T-helper 9 cell (primary cell): ENCODE data around the gene MRNIP.
"Not testable (repeated sequence)": the region's sequence is repeated elsewhere in the genome, so short reads cannot be mapped to it uniquely, and the experiment has no call there.

Experiments
- DNase-seq: peaks from one replicate; pipeline ENCODE4 v3.0.0-alpha.2; 2020

MRNIP gene

GRCh38 chr5:179802207-179802883 lies 56.3 kb downstream of the MRNIP start:
- no peak for DNase-seq

GRCh38 chr5:179801304-179802206 lies 57.1 kb downstream of the MRNIP start:
- DNase-seq: peak; percentile 78

- no peak for DNase-seq
Observed at GRCh38 chr5:179800696-179801201, 57.9 kb downstream of the MRNIP start.

- DNase-seq: no peak
Observed at GRCh38 chr5:179800071-179800695, 58.4 kb downstream of the MRNIP start.

- no peak for DNase-seq
Observed at GRCh38 chr5:179799644-179799973, 59.0 kb downstream of the MRNIP start.

- no peak for DNase-seq
Observed at GRCh38 chr5:179798771-179799643, 59.6 kb downstream of the MRNIP start.

GRCh38 chr5:179798144-179798770 lies 60.4 kb downstream of the MRNIP start:
- DNase-seq: no peak

- no peak for DNase-seq
Observed at GRCh38 chr5:179797741-179798140, 60.9 kb downstream of the MRNIP start.

GRCh38 chr5:179796877-179797608 lies 61.6 kb downstream of the MRNIP start:
- DNase-seq: no peak

- DNase-seq: peak; percentile 61
Observed at GRCh38 chr5:179795863-179796833, 62.5 kb downstream of the MRNIP start.

- no peak for DNase-seq
Observed at GRCh38 chr5:179795049-179795862, 63.4 kb downstream of the MRNIP start.

- no peak for DNase-seq
Observed at GRCh38 chr5:179794575-179794974, 64.0 kb downstream of the MRNIP start.

GRCh38 chr5:179794171-179794570 lies 64.4 kb downstream of the MRNIP start:
- no peak for DNase-seq

GRCh38 chr5:179793468-179794139 lies 65.0 kb downstream of the MRNIP start, which contains the start of gene LTC4S:
Gene LTC4S, plus strand, starts transcription at chr5:179793986. Its CDS starts 95 bp downstream, at chr5:179794081.
- DNase-seq: peak; percentile 52

- DNase-seq: no peak
Observed at GRCh38 chr5:179792612-179793467, 65.8 kb downstream of the MRNIP start.

- no peak for DNase-seq
Observed at GRCh38 chr5:179791881-179792611, 66.6 kb downstream of the MRNIP start.

GRCh38 chr5:179789278-179789677 lies 69.3 kb downstream of the MRNIP start:
- DNase-seq: not testable (repeated sequence)
